HCT116 (cell line): ENCODE data around the gene PTN. TPM values are rescaled to one million over a fixed set of nuclear protein-coding genes. Genes with fewer than 3 reads are reported as not detected.
"Not testable (repeated sequence)": the region's sequence is repeated elsewhere in the genome, so short reads cannot be mapped to it uniquely, and the experiment has no call there.

Source experiments
- ATAC-seq: fragments of 200-7000 bp; cut with Tn5 transposase; 2 replicates; pipeline ENCODE4 v1.9.1; 2020; ENCODE audit warnings: mild to moderate bottlenecking, moderate library complexity
- BruUV-seq: library from RNA; stranded (reverse); fragments of 400-500 nt; replicated peaks from 2 replicates; lab custom pipeline; 2021; lab: Mats Ljungman, UMichigan
- CTCF ChIA-PET: fragments of 300-600 bp; sonication (Branson Sonifier 250); formaldehyde crosslinking; loops from one replicate; lab custom pipeline; 2021; ENCODE audit warnings: antibody characterized with exemption; lab: Charles Lee
- POLR2A ChIA-PET: fragments of 300-600, 350-600 bp; sonication (Branson Sonifier 250); formaldehyde crosslinking; loops from one replicate; lab custom pipeline; 2021; ENCODE audit warnings: antibody characterized with exemption; lab: Charles Lee
- RAD21 ChIA-PET, 2 experiments: fragments of 300-600 bp; sonication (Branson Sonifier 250); formaldehyde crosslinking; loops; one replicate each; lab custom pipeline; 2023; ENCODE audit warnings: low total read pairs in 2 of 2; ENCODE audit not compliant: uncharacterized antibody in 2 of 2, unreplicated experiment in 2 of 2, low non-redundant PET in 1 of 2; lab: Charles Lee
- DNase-seq: peaks from one replicate; pipeline ENCODE4 v3.0.0-alpha.2; 2010; ENCODE audit warnings: low read depth, low spot score
- H2AFZ ChIP-seq: fragments of 200-600 bp; shearing (Covaris generic), sonication (generic); 2 replicates; pipeline ENCODE4 v1.6.1; 2017; ENCODE audit warnings: low read depth, mixed run types, mixed read lengths, antibody characterized with exemption, low read length; ENCODE audit not compliant: poor library complexity, severe bottlenecking
- H3K27ac ChIP-seq: 2 replicates; pipeline ENCODE4 v1.5.1; 2012; ENCODE audit warnings: low read depth, low read length
- H3K27me3 ChIP-seq: fragments of 200-600 bp; sonication (generic); 2 replicates; pipeline ENCODE4 v1.6.1; 2016; ENCODE audit warnings: mixed run types, low read length, mixed read lengths; ENCODE audit not compliant: insufficient read depth
- H3K36me3 ChIP-seq, 2 experiments: fragments of 200-500 bp in 1 of 2; fragments of 200-600 bp in 1 of 2; sonication (Bioruptor generic) in 1 of 2; sonication (generic) in 1 of 2; 2 replicates each; pipeline versions ENCODE4 v1.5.1 to v1.6.1; 2014 to 2016; ENCODE audit warnings: low read length in 2 of 2, inconsistent platforms in 1 of 2, mixed read lengths in 1 of 2, mixed run types in 1 of 2; ENCODE audit not compliant: insufficient read depth in 2 of 2, control insufficient read depth in 1 of 2
- H3K4me1 ChIP-seq, 2 experiments: fragments of 200-600 bp in 1 of 2; sonication (generic) in 1 of 2; 2 replicates each; pipeline versions ENCODE4 v1.5.1 to v1.6.1; 2012 to 2017; ENCODE audit warnings: low read length in 2 of 2, inconsistent platforms in 1 of 2, mild to moderate bottlenecking in 1 of 2, mixed read lengths in 1 of 2, mixed run types in 1 of 2, moderate library complexity in 1 of 2; ENCODE audit not compliant: insufficient read depth in 2 of 2, control insufficient read depth in 1 of 2
- H3K4me2 ChIP-seq: fragments of 200-600 bp; sonication (generic); 2 replicates; pipeline ENCODE4 v1.6.1; 2017; ENCODE audit warnings: mixed run types, low read length, mixed read lengths
- H3K4me3 ChIP-seq, 2 experiments: fragments of 200-600 bp in 1 of 2; sonication (generic) in 1 of 2; replicated peaks in 1 of 2; 2 replicates each; pipeline ENCODE4 v1.5.1; 2011 to 2016; ENCODE audit warnings: low read length in 2 of 2, control low read depth in 1 of 2, low read depth in 1 of 2, mild to moderate bottlenecking in 1 of 2, mixed read lengths in 1 of 2, mixed run types in 1 of 2
- H3K79me2 ChIP-seq: fragments of 200-600 bp; sonication (generic); 2 replicates; pipeline ENCODE4 v1.6.1; 2017; ENCODE audit warnings: mild to moderate bottlenecking, mixed run types, low read length, moderate library complexity, mixed read lengths; ENCODE audit not compliant: insufficient read depth
- H3K9ac ChIP-seq: fragments of 200-600 bp; sonication (generic); 2 replicates; pipeline ENCODE4 v1.6.1; 2016; ENCODE audit warnings: low read length, mixed read lengths
- H3K9me2 ChIP-seq: fragments of 200-600 bp; sonication (generic), shearing (Covaris generic); 2 replicates; pipeline ENCODE4 v1.6.1; 2017; ENCODE audit warnings: mixed run types, mild to moderate bottlenecking, moderate library complexity; ENCODE audit not compliant: insufficient read depth
- H3K9me3 ChIP-seq, 2 experiments: fragments of 200-500 bp in 1 of 2; fragments of 200-600 bp in 1 of 2; sonication (Bioruptor generic) in 1 of 2; sonication (generic) in 1 of 2; 2 replicates each; pipeline ENCODE4 v1.6.1; 2014 to 2017; ENCODE audit warnings: low read length in 2 of 2, mixed read lengths in 2 of 2, inconsistent platforms in 1 of 2, low read depth in 1 of 2, mild to moderate bottlenecking in 1 of 2, mixed run types in 1 of 2, moderate library complexity in 1 of 2; ENCODE audit not compliant: control insufficient read depth in 1 of 2, insufficient read depth in 1 of 2
- H4K20me1 ChIP-seq: fragments of 200-600 bp; sonication (generic), shearing (Covaris generic); 2 replicates; pipeline ENCODE4 v1.6.1; 2017; ENCODE audit warnings: mixed run types, mild to moderate bottlenecking, moderate library complexity; ENCODE audit not compliant: insufficient read depth
- ATF3 ChIP-seq: IDR thresholded peaks from 2 replicates; pipeline ENCODE4 v1.6.1; 2012
- CBX3 ChIP-seq: IDR thresholded peaks from 2 replicates; pipeline ENCODE4 v1.6.1; 2012; ENCODE audit warnings: low read depth
- FOSL1 ChIP-seq: IDR thresholded peaks from 2 replicates; pipeline ENCODE4 v1.6.1; 2012; ENCODE audit warnings: low read depth
- JUND ChIP-seq: IDR thresholded peaks from 2 replicates; pipeline ENCODE4 v1.6.1; 2012
- RAD21 ChIP-seq: IDR thresholded peaks from 2 replicates; pipeline ENCODE4 v1.6.1; 2012; ENCODE audit warnings: low read depth, mild to moderate bottlenecking
- REST ChIP-seq: IDR thresholded peaks from 2 replicates; pipeline ENCODE4 v1.6.1; 2012; ENCODE audit warnings: low read depth
- SIN3A ChIP-seq: IDR thresholded peaks from 2 replicates; pipeline ENCODE4 v1.6.1; 2012; ENCODE audit warnings: low read depth
- SRF ChIP-seq: IDR thresholded peaks from 2 replicates; pipeline ENCODE4 v1.6.1; 2012; ENCODE audit warnings: low read depth
- ZBTB33 ChIP-seq: IDR thresholded peaks from 2 replicates; pipeline ENCODE4 v1.6.1; 2011; ENCODE audit warnings: mild to moderate bottlenecking, low read length, moderate library complexity; ENCODE audit not compliant: insufficient replicate concordance; ENCODE audit errors: extremely low read depth
- intact Hi-C: fragments of 100-400 bp; cut with micrococcal nuclease; formaldehyde crosslinking; loops from 2 replicates; pipeline ENCODE4 v1.10.0; 2022
- total RNA-seq: library from RNA; stranded (reverse); gene quantifications from one replicate; pipeline ENCODE4 v1.2.1, GENCODE V29; 2021; ENCODE audit not compliant: unreplicated experiment

The PTN gene
- total RNA-seq, 1 experiment from 2014 or later = not detected

GRCh38 chr7:137266764-137267163 lies 76.8 kb downstream of the PTN start:
- Histone ChIP-seq H3K36me3 (no peaks in the 10 kb centered on the region), H3K9ac (no peak overlapping the region), H3K9me2 (no peaks in the 10 kb centered on the region), H3K4me1 (no peaks in the 10 kb centered on the region), H3K27ac (no peak overlapping the region), H3K4me3 (no peak overlapping the region), H4K20me1 (no peaks in the 10 kb centered on the region), H3K4me2 (no peak overlapping the region), H3K27me3 (no peaks in the 10 kb centered on the region), H3K9me3 (peaks cover 4 to 5% of the 10 kb centered on the region in 2 experiments; a peak in 2 of 4 replicates), H3K79me2 (no peaks in the 10 kb centered on the region), H2AFZ (no peak overlapping the region)
- intact Hi-C loops = no loop called here
- DNase-seq (no peak), ATAC-seq (no peak)
- POLR2A ChIA-PET = no interaction called here
- RAD21 ChIA-PET = no interaction called here
- TF ChIP-seq SIN3A (no peak), ATF3 (no peak), ZBTB33 (no peak), RAD21 (no peak), JUND (no peak), CBX3 (no peak), FOSL1 (no peak), SRF (no peak), REST (no peak)
- CTCF ChIA-PET = no interaction called here
- BruUV-seq = no TSS peak

- H3K4me2 ChIP-seq, H2AFZ ChIP-seq, H3K9ac ChIP-seq, ATAC-seq, H4K20me1 ChIP-seq, POLR2A ChIA-PET, DNase-seq, H3K27me3 ChIP-seq, H3K27ac ChIP-seq, H3K9me2 ChIP-seq, RAD21 ChIA-PET, CTCF ChIA-PET, BruUV-seq, H3K79me2 ChIP-seq, H3K36me3 ChIP-seq, H3K4me3 ChIP-seq, H3K9me3 ChIP-seq, H3K4me1 ChIP-seq, intact Hi-C loops: not testable (repeated sequence)
Observed at GRCh38 chr7:137265480-137265879, 78.1 kb downstream of the PTN start.
